Subcutaneous adipose tissue (tissue), 4 donors: ENCODE measurements around the gene TJP3. TPM values are rescaled to one million over a fixed set of nuclear protein-coding genes. Genes with fewer than 3 reads are reported as not detected.

ENCODE experiments used
- CTCF ChIP-seq: fragments of 450-650 bp; IDR thresholded peaks from one replicate; pipeline ENCODE4 v1.5.1; 2016; ENCODE audit warnings: low read depth, mild to moderate bottlenecking, control low read depth, antibody characterized with exemption, moderate library complexity
- small RNA-seq: library from RNA; depleted of rRNA; stranded (forward); fragments of <200 nt; gene quantifications from one replicate; pipeline ENCODE3, GENCODE V24; 2016
- total RNA-seq, 4 donors: library from RNA; depleted of rRNA; stranded (reverse); fragments of >200 nt; gene quantifications; one replicate each; pipeline ENCODE4 v1.1.0, GENCODE V29; 2016

The TJP3 gene
- total RNA-seq, 4 donors from 2014 or later: 0.22 TPM; not detected in 3

GRCh38 chr19:3792114-3792513 is 83.9 kb downstream of the TJP3 start:
- no peak for TF ChIP-seq CTCF

GRCh38 chr19:3793799-3794198 is 85.6 kb downstream of the TJP3 start:
- no peak for TF ChIP-seq CTCF

DNA sequence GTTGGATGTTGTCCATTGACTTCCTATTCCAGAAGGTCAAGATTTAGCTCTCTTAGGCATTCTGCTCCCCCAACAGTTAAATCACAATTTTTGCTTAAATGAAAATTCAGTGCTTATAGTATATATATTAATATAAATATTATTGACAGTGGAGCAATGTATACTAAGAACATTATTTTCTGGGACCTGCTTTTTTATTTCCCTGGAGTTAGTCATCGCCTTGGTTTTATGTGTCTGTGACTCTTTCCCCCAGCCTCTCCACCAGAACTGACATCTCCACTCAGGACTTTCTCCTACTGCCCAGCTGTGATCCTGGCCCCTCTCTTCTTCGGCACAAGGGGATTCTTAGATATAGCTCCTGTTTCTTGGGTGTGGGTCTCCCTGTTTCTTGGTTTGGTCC is 88.2 kb downstream of the TJP3 start:
- TF ChIP-seq CTCF: no peak

DNA sequence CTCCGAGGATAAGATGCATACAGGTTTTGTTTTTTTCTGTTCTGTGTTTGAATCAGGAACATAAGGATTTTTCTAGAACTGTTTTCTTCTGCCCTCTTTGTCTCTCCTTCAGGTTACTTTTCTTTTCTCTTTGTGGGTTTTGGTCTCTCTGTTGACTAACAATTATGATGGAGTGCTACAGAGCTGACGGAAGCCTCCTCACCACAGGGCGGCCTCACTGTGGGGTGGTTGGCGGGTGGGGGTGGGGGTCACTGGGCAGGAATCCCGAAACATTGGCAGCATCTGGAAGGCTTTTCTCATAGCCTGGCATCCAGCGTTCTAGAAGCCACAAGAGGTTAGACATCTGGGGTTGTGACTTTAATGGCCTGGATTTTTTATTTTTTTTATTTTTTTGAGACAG is 90.0 kb downstream of the TJP3 start:
- TF ChIP-seq CTCF: no peak

Small RNA genes within 50 kb of the gene (small RNA-seq; reads per million reads assigned to genes)
- gene AC005777.1: not detected

Other genes starting within 250 kb of the TJP3 start
- gene SMIM24, start 227.9 kb upstream of the TJP3 start, total RNA-seq: not detected
- gene SMIM44, start 224.9 kb upstream of the TJP3 start, total RNA-seq: not detected
- 10 to 100 TPM in 2 of 4 donors, 1 to 10 TPM in 2; 4.9 to 11.9 (median 8.9) TPM for gene DOHH, start 207.7 kb upstream of the TJP3 start, total RNA-seq
- gene FZR1, start 202.1 kb upstream of the TJP3 start, total RNA-seq: 10 to 100 TPM in 3 of 4 donors, 1 to 10 TPM in 1; 8.2 to 28.3 (median 13.0) TPM
- gene TEKTIP1, start 169.2 kb upstream of the TJP3 start, total RNA-seq: 1 to 10 TPM in 2 of 4 donors, not detected in 2; 1.8 to 4.1 TPM
- gene MFSD12, start 150.8 kb upstream of the TJP3 start, total RNA-seq: 10 to 100 TPM; 28.5 to 56.1 (median 34.1) TPM
- 100 to 1,000 TPM in 2 of 4 donors, 10 to 100 TPM in 2; 51.4 to 124 (median 102) TPM for gene HMG20B, start 135.4 kb upstream of the TJP3 start, total RNA-seq
- gene GIPC3, start 122.9 kb upstream of the TJP3 start, total RNA-seq: 1 to 10 TPM in 3 of 4 donors, under 1 TPM in 1; 0.66 to 4.5 (median 1.7) TPM
- gene TBXA2R, start 101.5 kb upstream of the TJP3 start, total RNA-seq: 1 to 10 TPM in 1 of 4 donors, under 1 TPM in 1, not detected in 2; 0.34 to 4.0 TPM
- gene CACTIN, start 81.6 kb upstream of the TJP3 start, total RNA-seq: 10 to 100 TPM; 10.9 to 29.0 (median 16.8) TPM
- gene PIP5K1C, start 7.9 kb upstream of the TJP3 start, total RNA-seq: 10 to 100 TPM; 10.1 to 25.4 (median 13.7) TPM
- gene APBA3, start 53.3 kb downstream of the TJP3 start, total RNA-seq: 10 to 100 TPM; 12.4 to 31.3 (median 15.4) TPM
- gene MRPL54, start 54.3 kb downstream of the TJP3 start, total RNA-seq: 10 to 100 TPM; 47.6 to 93.8 (median 66.5) TPM
- not detected for gene RAX2, start 63.8 kb downstream of the TJP3 start, total RNA-seq
- gene MATK, start 78.0 kb downstream of the TJP3 start, total RNA-seq: 10 to 100 TPM in 1 of 4 donors, 1 to 10 TPM in 3; 1.5 to 25.8 (median 2.7) TPM
- gene ZFR2, start 160.7 kb downstream of the TJP3 start, total RNA-seq: not detected
- gene ATCAY, start 172.3 kb downstream of the TJP3 start, total RNA-seq: not detected
- gene NMRK2, start 224.7 kb downstream of the TJP3 start, total RNA-seq: not detected